ENCODE measurements around the gene CASS4.

GRCh38 chr20:56406910-56407309 lies 5.2 kb upstream of the CASS4 start:
- TF ChIP-seq CTCF (IDR thresholded peaks at IDR 0.05; ENCODE audit: insufficient read depth, low read depth, low read length) = no peak
- TF ChIP-seq EZH2 (IDR thresholded peaks at IDR 0.05; ENCODE audit: insufficient read depth, low read length) = no peak

Measured in astrocyte (in vitro differentiated cells and primary cell).